Vagina (tissue), 2 donors: ENCODE data around the gene ARHGAP35. TPM values are rescaled to one million over a fixed set of nuclear protein-coding genes. Genes with fewer than 3 reads are reported as not detected.

ENCODE experiments used
- DNase-seq, 2 donors: peaks; one replicate each; pipeline ENCODE4 v3.0.0-alpha.2; 2017; ENCODE audit errors: extremely low spot score in 2 of 2
- H3K27ac ChIP-seq: fragments of 200-600 bp; sonication (generic); one replicate; pipeline ENCODE4 v1.5.1; 2019
- H3K27me3 ChIP-seq: fragments of 200-600 bp; sonication (generic); one replicate; pipeline ENCODE4 v1.5.1; 2019
- H3K36me3 ChIP-seq, 2 donors: fragments of 200-600 bp; sonication (generic); one replicate each; pipeline ENCODE4 v1.5.1; 2017 to 2019
- H3K4me1 ChIP-seq: fragments of 200-600 bp; sonication (generic); one replicate; pipeline ENCODE4 v1.5.1; 2019
- H3K4me3 ChIP-seq, 2 donors: fragments of 200-600 bp; sonication (generic); 1 replicate in 1 of 2; 2 replicates in 1 of 2; pipeline ENCODE4 v1.5.1; 2016 to 2019
- H3K9me3 ChIP-seq: fragments of 200-600 bp; sonication (generic); one replicate; pipeline ENCODE4 v1.5.1; 2019
- CTCF ChIP-seq, 3 experiments: fragments of 450-650 bp in 2 of 3; fragments of 200-600 bp in 1 of 3; sonication (generic) in 1 of 3; IDR thresholded peaks; one replicate each; pipeline ENCODE4 v1.5.1; 2017 to 2019; ENCODE audit warnings: antibody characterized with exemption in 3 of 3, mild to moderate bottlenecking in 2 of 3, moderate library complexity in 2 of 3
- POLR2A ChIP-seq, 2 donors: fragments of 450-650 bp; IDR thresholded peaks; one replicate each; pipeline ENCODE4 v1.6.1; 2017; ENCODE audit warnings: antibody characterized with exemption in 2 of 2, mild to moderate bottlenecking in 2 of 2, moderate library complexity in 2 of 2
- POLR2AphosphoS5 ChIP-seq, 2 donors: sonication (generic); formaldehyde crosslinking; IDR thresholded peaks; one replicate each; pipeline ENCODE4 v1.9.0; 2017; ENCODE audit warnings: antibody characterized with exemption in 2 of 2, mild to moderate bottlenecking in 2 of 2, low read depth in 1 of 2; ENCODE audit not compliant: insufficient read depth in 1 of 2
- intact Hi-C: fragments of 100-400 bp; cut with DNase I; formaldehyde crosslinking; loops from one replicate; pipeline ENCODE4 v1.15.1; 2023
- total RNA-seq: library from RNA; depleted of rRNA; stranded (reverse); fragments of >200 nt; gene quantifications from one replicate; pipeline ENCODE4 v1.2.3, GENCODE V29; 2016

ARHGAP35 gene
- total RNA-seq, 1 donor from 2014 or later = 42.5 TPM

GRCh38 chr19:46844067-46844489 is 16.7 kb upstream of the ARHGAP35 start:
- peaks cover 0 to 25% of the 10 kb centered on the region in 2 donors for H3K36me3 ChIP-seq
- H3K4me1 ChIP-seq = peaks cover 16% of the 10 kb centered on the region
- no peak for DNase-seq
- no peaks in the 10 kb centered on the region for H3K9me3 ChIP-seq
- H3K27ac ChIP-seq = no peak overlapping the region
- H3K27me3 ChIP-seq = no peaks in the 10 kb centered on the region
- TF ChIP-seq CTCF (IDR thresholded peaks at IDR 0.05) (no peak), POLR2AphosphoS5 (IDR thresholded peaks at IDR 0.05; ENCODE audit: insufficient read depth in 1 of 2, low read depth in 1 of 2) (no peak)
- H3K4me3 ChIP-seq = no peak overlapping the region
- intact Hi-C loops = no loop called here

GRCh38 chr19:46845959-46846459 is 14.8 kb upstream of the ARHGAP35 start:
- Histone ChIP-seq H3K9me3 (no peaks in the 10 kb centered on the region), H3K4me1 (peaks cover 21% of the 10 kb centered on the region), H3K36me3 (peaks cover 0 to 25% of the 10 kb centered on the region in 2 donors), H3K4me3 (no peak overlapping the region), H3K27me3 (no peaks in the 10 kb centered on the region), H3K27ac (no peak overlapping the region)
- intact Hi-C loops = no loop called here
- no peak for TF ChIP-seq POLR2AphosphoS5 (IDR thresholded peaks at IDR 0.05; ENCODE audit: insufficient read depth in 1 of 2, low read depth in 1 of 2)
- no peak for TF ChIP-seq POLR2A (IDR thresholded peaks at IDR 0.05)
- DNase-seq = no peak

GRCh38 chr19:46847528-46847927 is 13.3 kb upstream of the ARHGAP35 start:
- TF ChIP-seq POLR2AphosphoS5 (IDR thresholded peaks at IDR 0.05; ENCODE audit: insufficient read depth in 1 of 2, low read depth in 1 of 2) = no peak
- TF ChIP-seq POLR2A (IDR thresholded peaks at IDR 0.05) = no peak
- no peak for TF ChIP-seq CTCF (IDR thresholded peaks at IDR 0.05)
- no peak for DNase-seq
- Histone ChIP-seq H3K36me3 (peaks cover 0 to 24% of the 10 kb centered on the region in 2 donors), H3K9me3 (no peaks in the 10 kb centered on the region), H3K4me3 (no peak overlapping the region), H3K27me3 (no peaks in the 10 kb centered on the region), H3K4me1 (peaks cover 16% of the 10 kb centered on the region), H3K27ac (no peak overlapping the region)
- intact Hi-C loops = no loop called here

- H3K4me1 ChIP-seq = peaks cover 16% of the 10 kb centered on the region
- no peak overlapping the region for H3K4me3 ChIP-seq
- TF ChIP-seq POLR2AphosphoS5 (IDR thresholded peaks at IDR 0.05; ENCODE audit: insufficient read depth in 1 of 2, low read depth in 1 of 2) = no peak
- no peak for TF ChIP-seq CTCF (IDR thresholded peaks at IDR 0.05)
- TF ChIP-seq POLR2A (IDR thresholded peaks at IDR 0.05) = no peak
- H3K27me3 ChIP-seq = no peaks in the 10 kb centered on the region
- intact Hi-C loops = no loop called here
- no peak for DNase-seq
- H3K36me3 ChIP-seq = peaks cover 0 to 15% of the 10 kb centered on the region in 2 donors
- no peak overlapping the region for H3K27ac ChIP-seq
- no peaks in the 10 kb centered on the region for H3K9me3 ChIP-seq
These were observed 12.4 kb upstream of the ARHGAP35 start for GRCh38 chr19:46848389-46848788.

- peaks cover 0 to 3% of the 10 kb centered on the region in 2 donors for H3K36me3 ChIP-seq
- no peak for DNase-seq
- peaks cover 16% of the 10 kb centered on the region for H3K4me1 ChIP-seq
- no peak for TF ChIP-seq CTCF (IDR thresholded peaks at IDR 0.05)
- TF ChIP-seq POLR2AphosphoS5 (IDR thresholded peaks at IDR 0.05; ENCODE audit: insufficient read depth in 1 of 2, low read depth in 1 of 2) = no peak
- peak overlapping the region; percentile 72 for H3K27ac ChIP-seq
- H3K27me3 ChIP-seq = no peaks in the 10 kb centered on the region
- intact Hi-C loops = no loop called here
- H3K4me3 ChIP-seq = peak overlapping the region; percentile 81 to 86
- no peaks in the 10 kb centered on the region for H3K9me3 ChIP-seq
These were observed 11.2 kb upstream of the ARHGAP35 start for GRCh38 chr19:46849610-46850009.
